NCI-H1417 treated with DMSO at 0.1 percent for 48 hours (cell line): Measurements from ENCODE around the gene ZSWIM8.
A peak's percentile ranks its signal among the peaks of the same experiment; 100 is the strongest.
"Not testable (repeated sequence)": the region's sequence is repeated elsewhere in the genome, so short reads cannot be mapped to it uniquely, and the experiment has no call there.

Experiments
- DNase-seq: peaks from one replicate; lab custom pipeline; 2025; lab: John Stamatoyannopoulos, UW

ZSWIM8 gene

GRCh38 chr10:73785211-73785720 lies at the start of gene ZSWIM8:
TSS of gene ZSWIM8 (plus strand) at chr10:73785606. CDS start at chr10:73785879, 273 bp downstream.
- DNase-seq = peak; percentile 18

GRCh38 chr10:73740501-73741254 lies 44.7 kb upstream of the ZSWIM8 start:
- DNase-seq = not testable (repeated sequence)

GRCh38 chr10:73742454-73742734 lies 43.0 kb upstream of the ZSWIM8 start:
- no peak for DNase-seq

GRCh38 chr10:73743327-73743904 lies 42.0 kb upstream of the ZSWIM8 start:
- DNase-seq = no peak

- peak; percentile 65 for DNase-seq
Observed at GRCh38 chr10:73743905-73744663, 41.3 kb upstream of the ZSWIM8 start, which contains the start of gene SEC24C. TSS of gene SEC24C (plus strand) at chr10:73744372. CDS start at chr10:73746833, 2,461 bp downstream.

- no peak for DNase-seq
Observed at GRCh38 chr10:73744664-73744975, 40.8 kb upstream of the ZSWIM8 start.

GRCh38 chr10:73746721-73747120 lies 38.7 kb upstream of the ZSWIM8 start:
- DNase-seq = no peak

GRCh38 chr10:73750819-73751218 lies 34.6 kb upstream of the ZSWIM8 start:
- no peak for DNase-seq

- DNase-seq = no peak
Observed at GRCh38 chr10:73756183-73756582, 29.2 kb upstream of the ZSWIM8 start.

GRCh38 chr10:73758704-73759511 lies 26.5 kb upstream of the ZSWIM8 start:
- no peak for DNase-seq

GRCh38 chr10:73759512-73760115 lies 25.8 kb upstream of the ZSWIM8 start:
- DNase-seq = no peak

GRCh38 chr10:73761781-73762180 lies 23.6 kb upstream of the ZSWIM8 start:
- no peak for DNase-seq

GRCh38 chr10:73762915-73763314 lies 22.5 kb upstream of the ZSWIM8 start:
- DNase-seq = no peak

- no peak for DNase-seq
Observed at GRCh38 chr10:73763343-73763742, 22.1 kb upstream of the ZSWIM8 start.

GRCh38 chr10:73765066-73765465 lies 20.3 kb upstream of the ZSWIM8 start:
- DNase-seq = no peak

- no peak for DNase-seq
Observed at GRCh38 chr10:73768881-73769280, 16.5 kb upstream of the ZSWIM8 start.

GRCh38 chr10:73769396-73769795 lies 16.0 kb upstream of the ZSWIM8 start:
- no peak for DNase-seq

- DNase-seq = peak; percentile 19
Observed at GRCh38 chr10:73771722-73772280, 13.6 kb upstream of the ZSWIM8 start.

- DNase-seq = no peak
Observed at GRCh38 chr10:73772281-73773151, 12.9 kb upstream of the ZSWIM8 start.

- no peak for DNase-seq
Observed at GRCh38 chr10:73773152-73773879, 12.1 kb upstream of the ZSWIM8 start.
